ENCODE results near the gene RGS1.

The RGS1 gene

DNA sequence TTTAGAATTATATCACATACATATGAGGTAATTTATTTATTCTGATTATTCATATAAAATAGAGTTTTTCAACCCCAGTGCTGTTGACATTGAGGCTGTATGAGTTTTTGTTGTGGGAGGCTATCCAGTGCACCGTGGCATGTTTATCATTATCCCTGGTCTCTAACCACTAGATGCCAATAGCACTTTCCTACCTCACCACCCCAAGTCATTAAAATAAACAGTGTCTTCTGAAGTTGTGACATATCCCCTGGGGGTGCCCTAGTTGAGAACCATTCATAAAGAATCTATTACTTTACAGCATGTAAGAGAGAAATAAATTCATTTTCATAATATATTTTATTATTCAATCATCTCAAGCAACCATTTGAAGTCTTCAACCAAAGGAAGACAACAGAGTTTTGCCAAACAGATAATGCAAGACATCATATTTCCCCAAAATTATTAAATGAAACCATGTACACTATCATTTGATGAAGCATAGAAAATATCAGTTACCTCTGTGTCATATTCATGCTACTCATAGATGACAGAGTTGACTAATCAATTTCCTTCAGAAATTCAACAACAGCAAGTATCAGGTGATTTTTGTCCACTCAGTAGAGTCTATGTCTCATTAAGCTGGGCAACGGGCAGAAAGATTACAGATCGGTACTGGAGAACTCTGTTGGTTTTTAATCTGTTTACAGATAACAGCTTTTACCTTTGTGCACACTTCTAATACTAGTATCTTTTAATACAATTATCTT is 39.5 kb upstream of the RGS1 start:
- Histone ChIP-seq H3K27me3 (ENCODE audit: control insufficient read depth in 3 of 3, insufficient read depth in 3 of 3, low read depth in 1 of 3, low read length in 3 of 3) (no peaks in the 10 kb centered on the region), H3K36me3 (replicated peaks in 1 of 2; ENCODE audit: control insufficient read depth in 2 of 2, insufficient read depth in 2 of 2, low read length in 2 of 2) (no peaks in the 10 kb centered on the region), H3K79me1 (ENCODE audit: low read depth, low read length) (no peaks in the 10 kb centered on the region)

DNA sequence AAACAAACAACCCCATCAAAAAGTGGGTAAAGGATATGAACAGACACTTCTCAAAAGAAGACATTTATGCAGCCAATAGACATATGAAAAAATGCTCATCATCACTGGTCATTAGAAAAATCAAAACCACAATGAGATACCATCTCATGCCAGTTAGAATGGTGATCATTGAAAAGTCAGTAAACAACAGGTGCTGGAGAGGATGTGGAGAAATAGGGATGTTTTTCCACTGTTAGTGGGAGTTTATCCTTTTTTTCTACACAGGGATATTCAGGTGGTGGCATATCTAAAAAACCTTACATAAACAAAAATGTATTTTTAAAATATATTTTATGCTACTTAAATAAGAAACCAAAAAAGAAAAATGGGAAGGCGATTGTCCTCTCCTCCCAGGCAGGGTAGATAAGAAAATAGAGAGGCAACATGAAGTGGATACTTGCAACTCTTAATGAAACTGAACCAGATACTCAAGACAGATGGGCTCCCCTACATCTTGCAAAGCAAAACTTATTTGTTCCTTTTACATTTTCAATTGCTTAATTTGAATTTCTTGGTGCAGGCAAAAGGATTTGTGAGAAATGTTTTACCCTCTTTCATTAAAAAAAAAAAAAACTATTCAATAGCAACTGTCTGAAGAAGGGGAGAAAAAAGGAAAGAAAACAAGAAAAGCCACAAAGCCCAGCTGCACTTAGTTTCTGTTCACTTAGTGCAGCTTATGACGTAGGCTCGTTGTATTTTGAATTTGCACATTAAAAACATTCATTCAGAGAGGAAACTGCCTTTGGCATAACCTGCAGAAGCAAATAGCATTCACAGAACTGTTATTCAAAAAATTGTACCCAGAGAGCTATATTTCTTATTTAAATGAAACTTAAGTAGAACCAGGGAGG is 36.9 kb upstream of the RGS1 start:
- Histone ChIP-seq H2BK15ac (ENCODE audit: low read length) (no peak overlapping the region), H3K27me3 (ENCODE audit: control insufficient read depth in 3 of 3, insufficient read depth in 3 of 3, low read depth in 1 of 3, low read length in 3 of 3) (no peaks in the 10 kb centered on the region), H2AFZ (ENCODE audit: low read length) (peak overlapping the region; percentile 89), H3K9me3 (replicated peaks in 1 of 2; ENCODE audit: control insufficient read depth in 2 of 2, insufficient read depth in 1 of 2, low read depth in 1 of 2, low read length in 2 of 2) (peaks cover 0 to 3% of the 10 kb centered on the region in 2 donors), H3K27ac (replicated peaks; ENCODE audit: low read length) (no peak overlapping the region), H3K36me3 (replicated peaks in 1 of 2; ENCODE audit: control insufficient read depth in 2 of 2, insufficient read depth in 2 of 2, low read length in 2 of 2) (no peaks in the 10 kb centered on the region), H3K4me1 (ENCODE audit: control insufficient read depth in 2 of 2, insufficient read depth in 1 of 2, low read depth in 1 of 2, low read length in 2 of 2) (peaks cover 0 to 13% of the 10 kb centered on the region in 2 donors), H3K4ac (ENCODE audit: low read length) (no peak overlapping the region), H2BK5ac (ENCODE audit: low read length) (no peak overlapping the region), H2BK12ac (ENCODE audit: low read length) (no peak overlapping the region), H3K4me3 (ENCODE audit: low read length in 2 of 2) (no peak overlapping the region), H3K14ac (ENCODE audit: low read length) (no peak overlapping the region), H3K4me2 (ENCODE audit: insufficient read depth, low read length, poor library complexity, severe bottlenecking) (no peak overlapping the region), H2BK120ac (ENCODE audit: low read depth, low read length) (no peak overlapping the region), H3K18ac (ENCODE audit: low read length) (no peak overlapping the region), H4K8ac (ENCODE audit: low read depth, low read length) (no peak overlapping the region), H3K9ac (ENCODE audit: low read depth, low read length, poor library complexity) (no peak overlapping the region), H3K23ac (ENCODE audit: low read depth, low read length, poor library complexity) (no peak overlapping the region), H2AK5ac (ENCODE audit: low read depth, low read length) (no peak overlapping the region), H4K91ac (ENCODE audit: low read depth, low read length, poor library complexity) (no peak overlapping the region), H3K79me1 (ENCODE audit: low read depth, low read length) (no peaks in the 10 kb centered on the region)
- no CpG with 5 or more reads among the region's 3 CpGs for WGBS, 2 donors (ENCODE audit: extremely low coverage in 2 of 2, insufficient read length in 2 of 2, insufficient replicate concordance in 1 of 2)
- no peak for DNase-seq (ENCODE audit: low spot score)

More for the DNA sequence above, 39.5 kb upstream of the RGS1 start:
- no peak overlapping the region for H2BK120ac ChIP-seq (ENCODE audit: low read depth, low read length)
- peaks cover 0 to 3% of the 10 kb centered on the region in 2 donors for H3K9me3 ChIP-seq (replicated peaks in 1 of 2; ENCODE audit: control insufficient read depth in 2 of 2, insufficient read depth in 1 of 2, low read depth in 1 of 2, low read length in 2 of 2)
- no peak overlapping the region for H2BK15ac ChIP-seq (ENCODE audit: low read length)
- WGBS, 2 donors (ENCODE audit: extremely low coverage in 2 of 2, insufficient read length in 2 of 2, insufficient replicate concordance in 1 of 2), result no CpG with 5 or more reads among the region's 3 CpGs
- no peak overlapping the region for H3K23ac ChIP-seq (ENCODE audit: low read depth, low read length, poor library complexity)
- H2BK12ac ChIP-seq (ENCODE audit: low read length), result no peak overlapping the region
- no peak overlapping the region for H3K4me2 ChIP-seq (ENCODE audit: insufficient read depth, low read length, poor library complexity, severe bottlenecking)
- peaks cover 0 to 13% of the 10 kb centered on the region in 2 donors for H3K4me1 ChIP-seq (ENCODE audit: control insufficient read depth in 2 of 2, insufficient read depth in 1 of 2, low read depth in 1 of 2, low read length in 2 of 2)
- H2AK5ac ChIP-seq (ENCODE audit: low read depth, low read length), result no peak overlapping the region
- no peak overlapping the region for H2BK5ac ChIP-seq (ENCODE audit: low read length)
- no peak overlapping the region for H3K14ac ChIP-seq (ENCODE audit: low read length)
- no peak overlapping the region for H3K4me3 ChIP-seq (ENCODE audit: low read length in 2 of 2)
- H4K91ac ChIP-seq (ENCODE audit: low read depth, low read length, poor library complexity), result no peak overlapping the region
- no peak overlapping the region for H3K9ac ChIP-seq (ENCODE audit: low read depth, low read length, poor library complexity)
- no peak overlapping the region for H4K8ac ChIP-seq (ENCODE audit: low read depth, low read length)
- no peak overlapping the region for H3K27ac ChIP-seq (replicated peaks; ENCODE audit: low read length)
- H2AFZ ChIP-seq (ENCODE audit: low read length), result no peak overlapping the region
- no peak for DNase-seq (ENCODE audit: low spot score)
- no peak overlapping the region for H3K4ac ChIP-seq (ENCODE audit: low read length)
- no peak overlapping the region for H3K18ac ChIP-seq (ENCODE audit: low read length)

DNA sequence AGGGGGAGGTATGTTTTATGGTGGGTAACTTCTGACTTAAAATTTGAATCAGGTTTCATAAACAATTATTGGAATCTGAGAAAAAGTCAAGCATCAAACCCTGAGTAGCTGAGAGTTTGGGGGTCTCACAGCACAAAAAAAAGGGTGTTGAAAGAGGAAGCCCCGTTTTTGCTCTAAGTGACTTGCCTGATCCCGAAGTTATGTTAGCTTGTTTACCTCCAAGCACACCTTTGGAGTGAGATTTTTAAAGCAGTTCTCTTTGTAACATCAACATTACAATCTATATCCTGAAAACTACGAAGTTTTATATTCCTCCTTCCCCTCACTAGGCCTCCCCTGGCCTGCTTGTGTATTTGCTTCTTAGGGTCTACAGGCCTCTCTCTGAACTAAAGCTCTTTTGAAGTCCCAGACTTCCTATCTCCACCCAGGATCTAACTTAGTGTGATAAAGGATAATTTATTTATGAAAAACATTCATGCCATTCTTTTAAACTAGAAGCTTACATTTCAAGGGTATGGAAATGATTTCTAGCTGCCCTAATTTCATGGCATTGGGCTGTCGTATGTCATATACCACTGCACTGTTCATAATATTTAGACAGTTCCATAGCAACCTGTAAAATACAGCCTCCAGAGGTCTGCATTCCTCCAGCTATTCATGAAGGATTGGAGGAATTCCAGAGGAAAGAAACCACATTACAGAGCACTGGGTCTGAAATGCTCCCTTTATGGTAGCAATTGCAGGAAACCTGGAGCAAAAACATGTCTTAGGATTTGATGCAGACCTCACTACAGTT is 36.1 kb upstream of the RGS1 start:
- no peak overlapping the region for H3K4me2 ChIP-seq (ENCODE audit: insufficient read depth, low read length, poor library complexity, severe bottlenecking)
- no peak overlapping the region for H3K4ac ChIP-seq (ENCODE audit: low read length)
- no peak overlapping the region for H3K4me3 ChIP-seq (ENCODE audit: low read length in 2 of 2)
- H2AK5ac ChIP-seq (ENCODE audit: low read depth, low read length), result no peak overlapping the region
- H4K8ac ChIP-seq (ENCODE audit: low read depth, low read length), result no peak overlapping the region
- peak overlapping the region; percentile 67 for H3K27ac ChIP-seq (replicated peaks; ENCODE audit: low read length)
- H3K27me3 ChIP-seq (ENCODE audit: control insufficient read depth in 3 of 3, insufficient read depth in 3 of 3, low read depth in 1 of 3, low read length in 3 of 3), result no peaks in the 10 kb centered on the region
- no peak overlapping the region for H4K91ac ChIP-seq (ENCODE audit: low read depth, low read length, poor library complexity)
- no peak overlapping the region for H2BK15ac ChIP-seq (ENCODE audit: low read length)
- peak overlapping the region; percentile 89 for H2AFZ ChIP-seq (ENCODE audit: low read length)
- no peak overlapping the region for H3K18ac ChIP-seq (ENCODE audit: low read length)
- H2BK12ac ChIP-seq (ENCODE audit: low read length), result no peak overlapping the region
- WGBS, 2 donors (ENCODE audit: extremely low coverage in 2 of 2, insufficient read length in 2 of 2, insufficient replicate concordance in 1 of 2), result no CpG with 5 or more reads among the region's 4 CpGs
- no peak overlapping the region for H2BK120ac ChIP-seq (ENCODE audit: low read depth, low read length)
- peaks cover 0 to 3% of the 10 kb centered on the region in 2 donors for H3K9me3 ChIP-seq (replicated peaks in 1 of 2; ENCODE audit: control insufficient read depth in 2 of 2, insufficient read depth in 1 of 2, low read depth in 1 of 2, low read length in 2 of 2)
- H3K4me1 ChIP-seq (ENCODE audit: control insufficient read depth in 2 of 2, insufficient read depth in 1 of 2, low read depth in 1 of 2, low read length in 2 of 2), result peaks cover 0 to 13% of the 10 kb centered on the region in 2 donors
- no peak overlapping the region for H2BK5ac ChIP-seq (ENCODE audit: low read length)
- H3K14ac ChIP-seq (ENCODE audit: low read length), result no peak overlapping the region
- H3K79me1 ChIP-seq (ENCODE audit: low read depth, low read length), result no peaks in the 10 kb centered on the region
- H3K23ac ChIP-seq (ENCODE audit: low read depth, low read length, poor library complexity), result no peak overlapping the region
- H3K36me3 ChIP-seq (replicated peaks in 1 of 2; ENCODE audit: control insufficient read depth in 2 of 2, insufficient read depth in 2 of 2, low read length in 2 of 2), result no peaks in the 10 kb centered on the region
- peak; percentile 69 for DNase-seq (ENCODE audit: low spot score)
- H3K9ac ChIP-seq (ENCODE audit: low read depth, low read length, poor library complexity), result no peak overlapping the region
